NCI-H1092 treated with DMSO at 0.1 percent for 48 hours (cell line): ENCODE results near the gene SUCLA2.
"Not testable (repeated sequence)": the region's sequence is repeated elsewhere in the genome, so short reads cannot be mapped to it uniquely, and the experiment has no call there.

Source experiments
- DNase-seq: peaks from one replicate; lab custom pipeline; 2025; lab: John Stamatoyannopoulos, UW

Gene SUCLA2

DNA sequence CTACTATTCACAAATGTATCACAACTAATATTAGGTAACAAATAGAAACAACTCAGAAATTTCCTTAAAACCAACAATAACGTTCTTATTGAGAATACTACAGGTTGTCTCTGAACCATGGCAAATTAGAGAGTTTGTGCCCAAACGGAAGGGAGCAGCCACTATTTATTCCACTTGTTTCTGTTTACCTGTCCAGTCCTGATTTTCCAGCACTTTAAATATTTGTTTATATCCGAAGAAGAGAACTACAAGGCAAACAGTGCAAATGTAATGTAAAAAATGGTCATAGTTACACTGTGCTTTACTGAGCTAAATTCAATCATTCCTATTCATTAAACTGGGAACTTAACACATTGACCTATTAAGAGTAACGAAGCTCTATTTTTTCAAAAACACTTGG is 9.2 kb downstream of the SUCLA2 start:
- no peak for DNase-seq

DNA sequence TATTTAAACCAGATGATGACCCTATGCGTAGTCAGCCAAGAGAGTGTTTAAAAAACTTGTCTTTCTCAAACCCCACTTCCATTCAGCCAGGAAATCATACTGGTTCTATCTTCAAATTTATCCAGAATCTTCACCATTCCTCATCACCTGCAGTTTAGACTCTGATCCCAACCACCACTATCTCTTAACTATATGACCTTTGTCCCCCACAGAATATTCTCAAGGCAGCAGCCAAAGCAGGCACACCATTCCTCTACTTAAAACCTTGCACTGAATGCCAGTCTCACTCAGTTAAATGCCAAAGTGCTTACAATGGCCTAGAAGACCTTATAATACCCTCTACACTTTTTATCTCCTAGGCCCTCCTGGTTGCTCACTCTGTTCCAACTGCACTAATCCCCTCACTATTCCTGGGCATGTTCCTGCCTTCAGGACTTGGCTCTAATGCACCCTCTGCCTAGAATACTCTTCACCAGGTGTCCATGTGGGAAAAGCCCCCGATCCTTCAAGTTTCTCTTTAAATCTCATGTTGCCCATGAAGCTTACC is 10.1 kb downstream of the SUCLA2 start:
- no peak for DNase-seq

DNA sequence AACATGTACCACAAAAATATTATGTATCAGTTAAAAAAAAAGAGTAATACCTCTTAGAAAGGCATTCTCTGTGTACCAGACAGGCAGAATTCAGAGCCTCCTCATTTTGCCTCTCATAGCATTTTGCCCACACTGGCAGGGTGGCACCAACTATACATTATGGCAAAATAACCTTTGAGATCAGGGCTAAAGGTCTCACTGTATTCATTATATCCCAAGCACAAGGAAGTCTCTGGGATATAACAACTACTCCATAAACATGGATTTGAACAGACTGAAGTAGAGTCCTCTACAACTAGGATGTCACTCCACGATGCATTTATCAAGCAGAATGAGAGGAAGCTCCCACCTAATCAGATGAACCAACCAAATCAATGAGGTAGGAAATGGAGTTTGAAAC is 10.6 kb downstream of the SUCLA2 start:
- DNase-seq, result no peak

DNA sequence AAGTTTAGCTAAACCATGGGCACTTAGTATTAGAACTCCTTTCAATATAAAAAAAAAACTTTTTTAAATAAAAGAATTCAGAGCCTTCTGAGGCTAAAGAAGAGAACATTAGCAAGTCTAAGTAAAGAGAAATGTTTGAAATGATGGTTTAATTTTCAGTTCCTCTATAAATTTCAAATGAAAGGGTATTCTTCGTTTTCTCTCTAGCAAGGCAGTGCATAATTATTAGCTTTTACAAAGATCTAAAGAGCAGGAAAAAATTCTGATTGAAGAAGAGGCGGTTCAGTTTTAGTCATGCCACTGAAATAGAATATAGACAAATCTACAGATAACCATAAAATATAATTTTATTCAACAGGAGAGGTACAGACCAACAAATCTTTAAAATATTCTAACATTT is 18.0 kb downstream of the SUCLA2 start:
- no peak for DNase-seq

DNA sequence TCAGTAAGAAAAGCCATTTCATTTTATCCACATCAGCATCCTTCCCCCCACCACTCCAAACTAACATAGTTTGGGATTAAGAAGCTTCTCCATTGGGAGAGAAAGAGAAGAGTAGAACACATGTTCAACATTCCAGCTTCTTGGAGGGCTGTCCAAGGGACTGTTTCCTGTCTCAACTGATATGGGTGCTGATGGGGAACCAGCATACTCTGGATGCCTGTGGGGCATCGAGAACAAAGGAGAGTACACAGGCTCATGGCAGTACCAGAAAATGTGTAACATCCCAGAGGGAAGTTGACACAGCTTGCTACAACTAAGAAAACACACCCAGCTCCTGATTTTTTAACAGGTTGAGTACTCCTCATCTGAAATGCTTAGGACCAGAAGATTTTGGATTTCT is 24.7 kb downstream of the SUCLA2 start:
- DNase-seq, result no peak

DNA sequence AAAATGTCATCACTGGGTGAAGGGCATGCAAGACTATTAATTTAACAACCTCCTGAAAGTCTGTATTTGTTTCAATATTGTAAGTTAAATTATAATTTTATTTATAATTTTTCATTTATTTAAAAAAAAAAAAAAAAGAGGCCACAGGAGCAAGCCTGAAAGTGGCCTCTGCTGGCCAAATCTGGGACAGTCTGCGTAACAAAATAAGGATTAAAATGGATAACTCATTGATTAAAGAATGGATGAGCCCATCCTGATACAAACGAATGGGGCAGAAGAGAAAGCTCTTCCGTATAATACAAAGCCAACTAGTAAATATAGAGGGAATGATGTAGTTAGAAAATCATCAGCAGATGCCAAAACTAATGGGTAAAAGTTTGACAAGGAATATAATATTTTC is 36.2 kb downstream of the SUCLA2 start:
- no peak for DNase-seq

DNA sequence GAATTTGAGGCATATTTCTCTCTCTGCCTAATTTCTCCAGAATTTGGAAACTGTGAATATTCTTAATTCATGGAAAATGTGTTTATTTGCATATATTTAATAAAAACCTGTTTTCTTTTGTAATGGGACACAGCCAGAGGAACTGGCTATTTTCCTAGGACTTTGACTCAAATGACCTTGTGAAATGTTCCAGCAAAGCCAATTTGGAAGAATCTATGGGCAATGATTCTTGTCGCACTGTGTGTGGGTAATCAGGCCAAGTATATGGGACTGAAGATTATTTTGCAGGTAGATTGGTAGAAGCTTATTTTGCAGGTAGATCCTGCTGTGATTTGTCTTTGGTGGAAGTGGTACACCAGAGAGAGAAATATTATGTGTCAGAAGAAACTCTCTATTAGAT is 38.8 kb downstream of the SUCLA2 start:
- no peak for DNase-seq

DNA sequence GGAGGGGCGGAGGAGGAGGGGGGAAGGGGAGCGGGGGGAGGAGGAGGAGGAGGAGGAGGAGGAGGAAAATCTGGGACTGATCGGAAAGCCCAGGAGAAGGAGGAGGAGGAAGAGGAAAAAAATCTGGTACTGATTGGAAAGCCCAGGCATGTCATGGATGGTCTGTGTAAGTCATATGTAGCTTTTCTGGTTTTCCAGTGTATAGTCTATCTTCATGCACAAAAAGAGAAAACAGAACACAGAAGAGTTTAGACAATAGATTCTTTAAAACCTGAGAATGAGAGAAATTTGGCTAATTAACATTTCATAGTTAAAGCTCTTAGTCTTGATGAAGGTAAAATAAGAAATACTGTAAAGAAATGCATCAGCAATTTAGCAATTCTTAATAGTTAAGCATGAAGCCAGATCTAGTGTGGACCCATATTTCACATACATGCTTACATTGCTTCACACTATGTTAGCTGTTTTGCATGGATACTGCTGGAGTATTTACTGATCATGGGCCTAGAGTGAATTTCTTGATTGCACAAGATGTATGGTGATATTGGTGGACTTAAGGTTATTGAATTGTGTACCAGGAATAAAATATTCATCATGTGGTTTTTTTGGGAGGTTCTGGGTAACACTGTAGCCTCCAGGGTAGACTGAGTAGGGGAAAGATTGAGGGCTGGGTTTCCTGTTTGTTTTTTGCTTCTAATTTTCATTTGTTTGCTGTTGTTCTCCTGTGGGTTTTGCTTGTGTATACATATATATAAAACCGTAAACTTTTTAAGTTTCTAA is 41.4 kb downstream of the SUCLA2 start:
- DNase-seq, result no peak

DNA sequence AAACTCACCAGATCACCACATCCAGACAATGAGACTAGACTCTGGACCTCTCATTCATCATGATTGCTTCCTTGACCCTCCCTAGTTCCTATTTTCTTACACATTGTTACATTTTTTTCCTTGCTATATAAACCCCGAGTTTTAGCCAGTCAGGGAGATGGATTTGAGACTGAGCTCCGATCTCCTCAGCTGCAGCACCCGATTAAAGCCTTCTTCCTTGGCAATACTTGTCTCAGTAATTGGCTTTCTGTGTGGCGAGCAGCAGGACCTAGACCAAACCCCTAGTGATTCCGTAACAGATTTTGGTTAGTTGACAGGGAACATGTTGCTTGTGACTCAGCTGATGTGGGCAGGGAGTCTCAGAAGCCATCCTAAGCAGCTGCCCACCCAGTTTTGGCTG is 44.0 kb downstream of the SUCLA2 start:
- no peak for DNase-seq

DNA sequence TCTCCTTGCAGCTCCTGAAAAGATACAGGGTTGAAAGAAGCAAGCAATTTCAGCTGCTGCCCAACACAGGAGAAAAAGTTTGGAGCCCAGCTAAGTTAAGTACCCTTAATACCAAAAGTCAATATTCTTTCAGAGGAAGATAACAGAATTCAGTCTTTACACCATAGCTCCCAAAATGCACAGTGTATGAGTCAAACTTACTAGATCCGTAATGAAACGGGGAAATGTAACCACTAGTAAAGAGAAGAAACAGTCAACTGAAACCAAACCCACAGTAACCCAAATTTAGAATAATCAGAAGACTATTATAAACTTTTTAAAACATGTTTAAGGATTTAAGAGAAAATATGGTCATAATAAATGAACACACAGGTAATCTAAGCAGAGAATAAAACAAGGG is 45.2 kb downstream of the SUCLA2 start:
- no peak for DNase-seq

DNA sequence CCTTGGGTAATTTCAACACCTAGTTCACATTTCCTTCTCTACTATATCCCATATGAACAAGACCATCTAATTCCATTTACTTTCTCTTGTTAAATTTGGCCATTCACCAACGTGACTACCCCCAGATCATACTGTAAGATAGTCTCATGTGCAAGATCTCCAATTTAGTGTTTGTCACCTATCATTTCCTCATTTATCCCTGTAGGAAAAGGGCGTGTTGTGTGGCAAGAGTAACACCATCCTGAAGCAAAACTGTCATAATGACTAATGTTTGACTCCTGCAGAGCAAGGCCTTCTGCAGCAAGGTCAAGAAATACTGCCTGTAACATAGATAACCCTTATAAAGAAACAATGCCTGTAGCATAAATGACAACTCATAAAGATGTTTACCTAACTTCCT is 51.3 kb downstream of the SUCLA2 start:
- DNase-seq, result no peak

DNA sequence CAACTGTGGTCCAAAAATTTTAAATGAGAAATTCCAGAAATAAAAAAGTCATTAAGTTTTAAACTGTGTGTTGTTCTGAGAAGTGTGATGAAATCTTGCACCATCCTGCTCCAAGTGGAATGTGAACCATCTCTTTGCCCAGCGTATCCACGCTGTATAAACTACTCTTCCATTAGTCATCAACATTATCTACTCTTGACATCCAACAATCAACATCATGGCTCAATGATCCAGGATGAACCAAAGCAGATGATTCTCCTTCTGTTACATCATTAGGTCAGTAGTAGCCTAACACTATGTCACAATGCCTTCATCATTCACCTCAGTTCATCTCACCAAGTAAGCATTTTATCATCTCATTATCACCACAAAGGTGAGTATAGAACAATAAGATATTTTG is 55.3 kb downstream of the SUCLA2 start:
- DNase-seq, result no peak

DNA sequence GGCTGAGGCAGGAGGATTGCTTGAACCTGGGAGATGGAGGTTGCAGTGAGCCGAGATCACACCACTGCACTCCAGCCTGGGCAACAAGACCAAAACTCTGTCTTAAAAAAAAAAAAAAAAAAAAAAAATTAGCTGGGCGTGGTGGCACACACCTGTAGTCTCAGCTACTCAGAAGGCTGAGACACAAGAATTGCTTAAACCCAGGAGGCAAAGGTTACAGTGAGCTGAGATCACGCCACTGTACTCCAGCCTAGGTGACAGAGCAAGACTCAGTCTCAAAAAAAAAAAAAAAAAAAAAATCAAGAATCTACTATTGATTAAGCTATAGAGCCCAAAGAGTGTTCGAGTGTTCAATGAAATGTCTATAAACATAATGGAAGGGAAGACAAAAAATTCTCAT is 55.9 kb downstream of the SUCLA2 start:
- DNase-seq, result not testable (repeated sequence)

DNA sequence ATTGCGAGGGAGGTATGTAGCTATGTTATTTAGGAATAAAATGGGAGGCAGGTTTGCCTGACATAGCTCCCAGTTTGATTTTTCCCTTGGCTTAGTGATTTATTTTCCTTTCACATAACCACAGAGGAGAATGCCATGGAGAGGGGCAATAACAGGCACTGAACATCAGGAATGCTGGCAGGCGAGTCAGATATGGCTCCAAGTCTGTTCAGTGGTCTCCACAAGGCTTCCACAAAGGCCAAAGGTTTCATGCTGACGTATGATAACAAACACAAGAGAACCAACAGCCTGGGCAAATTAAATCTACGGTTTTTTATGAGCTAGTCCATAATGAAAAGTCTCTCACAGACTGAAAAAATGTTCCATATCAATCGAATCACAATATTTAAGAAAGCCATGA is 66.7 kb downstream of the SUCLA2 start:
- DNase-seq, result no peak

DNA sequence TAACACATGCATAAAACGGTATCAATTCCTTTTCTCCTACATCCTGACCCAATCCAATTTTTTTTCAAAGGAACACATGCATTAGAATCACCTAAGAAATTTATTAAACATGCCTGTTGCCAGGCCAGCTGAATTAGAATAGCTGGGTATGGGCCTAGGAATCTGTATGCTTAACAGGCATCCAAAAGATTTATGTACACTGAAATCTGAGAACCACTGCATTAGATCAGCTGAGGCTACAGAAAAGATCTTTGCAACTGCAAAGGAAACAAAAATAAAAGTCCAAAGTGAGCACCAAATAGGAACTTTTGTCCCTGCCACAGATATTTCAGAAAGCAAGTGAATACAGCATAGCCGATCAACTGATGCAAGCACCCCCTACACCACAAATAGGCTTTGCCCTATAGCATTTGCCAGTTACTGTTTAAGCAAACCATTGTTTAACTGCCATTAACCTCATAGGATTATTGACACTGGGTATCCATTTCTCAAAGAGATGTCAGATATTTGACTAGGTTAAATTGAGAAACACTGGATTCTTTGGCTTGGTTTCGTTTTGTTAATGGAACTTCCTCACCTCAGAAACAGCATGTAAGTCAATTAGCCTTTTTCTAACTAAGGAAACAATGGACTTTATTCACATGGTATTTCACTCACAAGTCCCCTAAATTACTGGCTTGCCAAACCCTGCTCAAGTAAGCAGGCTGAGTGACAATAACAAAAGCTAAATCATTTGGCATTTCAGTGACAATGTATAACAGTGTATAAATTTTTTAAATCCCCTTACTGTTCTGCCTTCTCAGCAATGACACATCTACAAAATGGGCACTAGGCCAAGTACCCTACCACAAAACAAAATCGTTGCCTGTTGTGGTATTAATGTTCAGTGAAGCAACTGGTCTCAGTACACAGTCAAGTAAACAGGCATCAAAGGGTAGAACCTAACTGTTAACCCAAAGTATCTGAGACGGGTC is 67.8 kb downstream of the SUCLA2 start:
- no peak for DNase-seq

DNA sequence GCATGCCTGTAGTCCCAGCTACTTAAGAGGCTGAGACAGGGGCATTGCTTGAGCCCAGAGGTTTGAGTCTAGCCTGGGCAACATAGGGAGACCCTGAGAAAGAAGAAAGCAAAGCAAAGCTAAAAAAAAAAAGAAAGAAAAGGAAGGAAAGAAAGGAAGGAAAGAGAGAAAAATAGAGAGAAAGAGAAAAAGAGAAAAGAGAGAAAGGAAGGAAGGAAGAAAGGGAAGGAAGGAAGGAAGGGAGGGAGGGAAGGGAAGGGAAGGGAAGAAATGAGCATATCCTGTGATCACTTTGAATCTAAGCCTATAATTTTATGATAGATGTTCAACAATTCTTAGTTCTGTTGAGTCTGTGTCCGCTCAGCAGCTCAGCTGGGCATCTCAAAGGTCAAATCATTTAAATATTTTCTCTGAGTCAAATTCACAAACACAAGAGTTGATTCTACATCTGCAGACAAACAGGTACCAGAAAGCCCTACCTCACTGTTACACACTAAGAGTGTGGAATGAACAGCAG is 70.4 kb downstream of the SUCLA2 start:
- DNase-seq, result no peak

DNA sequence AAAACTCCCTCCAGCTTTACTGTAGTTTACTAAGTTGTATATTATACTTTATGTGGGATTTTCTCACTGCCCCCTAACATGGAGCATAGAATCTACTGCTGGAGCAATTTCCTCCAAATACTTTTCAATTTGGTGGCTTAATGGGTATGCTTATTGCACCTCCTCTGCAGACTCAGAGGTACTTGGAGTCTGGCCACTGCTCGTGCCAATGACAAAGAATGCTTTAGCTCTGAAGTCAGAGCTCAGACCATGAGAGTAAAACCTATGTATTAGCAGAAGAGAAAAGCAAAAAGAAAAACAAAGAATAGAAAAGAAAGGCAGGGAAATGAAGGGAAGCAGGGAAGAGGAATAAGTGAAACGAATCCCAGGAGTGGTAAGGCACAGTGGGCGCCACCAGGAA is 71.9 kb downstream of the SUCLA2 start:
- DNase-seq, result no peak

DNA sequence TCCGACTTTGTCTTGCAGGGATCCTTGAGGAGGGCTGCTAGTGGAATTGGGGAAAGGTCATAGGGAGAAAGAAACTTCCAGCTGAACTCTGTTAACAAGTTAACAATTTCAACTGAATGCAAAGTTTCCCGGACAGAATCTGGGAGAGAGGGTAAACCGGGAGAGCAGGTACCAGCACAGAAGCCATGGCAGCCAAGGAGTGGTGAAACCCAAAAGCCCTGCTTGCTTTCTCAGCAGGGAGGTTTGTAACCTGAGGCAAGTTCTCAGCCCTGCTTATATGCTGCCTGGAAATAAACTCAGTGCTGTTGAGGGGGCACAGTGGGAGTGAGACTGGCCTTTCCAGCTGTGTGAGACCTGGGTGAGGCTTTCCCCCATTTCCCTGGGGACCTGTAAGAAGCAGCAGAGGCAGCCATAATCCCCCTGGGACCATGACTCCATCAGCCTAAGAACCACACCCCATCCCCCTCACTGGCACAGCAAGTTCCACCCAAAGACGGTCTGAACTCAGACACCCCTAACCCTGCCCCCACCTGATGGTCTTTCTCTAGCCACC is 84.0 kb downstream of the SUCLA2 start:
- no peak for DNase-seq

DNA sequence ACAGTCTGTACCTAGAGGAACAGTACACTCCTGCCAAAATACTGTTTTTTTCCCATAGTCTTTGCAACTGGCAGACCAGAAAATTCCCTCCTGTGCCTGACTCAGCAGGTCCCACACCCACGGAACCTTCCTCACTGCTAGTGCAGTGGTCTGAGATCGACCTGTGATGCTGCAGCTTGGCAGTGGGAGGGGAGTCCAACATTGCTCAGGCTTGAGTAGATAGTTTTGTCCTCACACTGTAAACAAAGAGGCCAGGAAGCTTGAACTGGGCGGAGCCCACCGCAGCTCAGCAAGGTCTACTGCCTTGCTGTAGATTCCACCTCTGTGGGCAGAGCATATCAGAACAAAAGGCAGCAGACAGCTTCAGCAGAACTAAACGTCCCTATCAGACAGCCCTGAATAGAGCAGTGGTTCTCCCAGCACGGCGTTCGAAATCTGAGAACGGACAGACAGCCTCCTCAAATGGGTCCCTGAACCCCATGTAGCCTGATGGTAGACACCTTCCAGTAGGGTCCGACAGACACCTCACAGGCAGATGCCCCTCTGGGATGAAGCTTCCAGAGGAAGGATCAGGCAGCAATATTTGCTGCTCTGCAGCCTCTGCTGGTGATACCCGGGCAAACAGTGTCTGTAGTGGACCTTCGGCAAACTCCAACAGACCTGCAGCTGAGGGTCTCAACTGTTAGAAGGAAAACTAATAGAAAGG is 92.7 kb downstream of the SUCLA2 start:
- no peak for DNase-seq

DNA sequence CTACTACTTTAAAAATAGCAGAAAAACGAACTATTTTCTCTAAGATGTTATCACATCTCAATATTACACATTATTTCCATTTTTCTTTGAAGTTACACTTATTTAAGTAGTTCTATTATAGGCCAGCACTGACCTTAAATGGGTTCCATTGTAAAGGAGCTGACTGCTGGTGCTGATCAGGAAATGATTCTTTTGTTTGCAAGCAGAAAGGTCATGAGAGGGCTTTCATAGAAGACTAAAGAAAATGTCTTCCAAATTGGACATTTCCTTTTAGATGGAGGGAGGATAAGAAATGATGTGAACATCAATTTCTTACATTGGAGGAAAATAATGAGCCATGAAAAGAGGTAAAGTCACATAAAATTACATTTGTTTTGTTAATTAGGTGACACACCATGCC is 96.2 kb downstream of the SUCLA2 start:
- no peak for DNase-seq

DNA sequence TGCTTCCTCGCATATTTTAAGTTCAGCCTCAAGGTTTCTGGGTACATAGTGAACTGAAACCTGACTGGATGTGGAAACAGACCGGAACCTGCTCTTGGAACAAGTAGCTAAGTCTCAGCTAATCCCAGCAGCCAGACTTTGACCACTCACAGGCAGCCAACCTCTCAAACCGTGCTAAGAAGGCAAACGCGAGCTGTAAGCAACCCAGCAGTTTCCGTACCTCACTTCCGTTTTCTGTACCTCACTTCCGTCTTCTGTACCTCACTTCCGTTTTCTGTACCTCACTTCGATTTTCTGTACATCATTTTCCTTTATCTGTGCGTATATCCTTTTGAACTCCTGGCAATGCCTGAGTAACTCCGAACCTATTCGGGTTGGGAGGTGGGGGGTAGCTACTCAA is 96.8 kb downstream of the SUCLA2 start:
- DNase-seq, result no peak

DNA sequence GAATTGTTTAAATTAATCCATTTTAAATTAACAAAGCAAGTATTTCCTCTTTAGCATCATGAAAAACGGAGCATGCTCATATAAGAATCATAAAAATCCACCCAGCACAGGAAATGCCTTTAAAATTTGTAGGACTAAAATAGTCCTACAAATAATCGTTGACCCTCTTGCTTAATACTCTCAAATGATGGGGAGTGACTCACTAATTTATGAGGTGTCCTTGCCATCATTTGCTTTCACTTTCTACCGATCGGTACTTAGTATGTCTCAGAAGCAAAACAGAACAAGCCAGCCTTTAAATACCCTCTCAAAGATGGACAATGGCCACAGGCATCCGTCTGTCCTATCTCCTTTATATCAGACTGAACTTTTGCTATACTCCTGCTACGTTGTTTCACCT is 97.2 kb downstream of the SUCLA2 start:
- no peak for DNase-seq
